T-helper 1 cell treated with Interleukin-12 subunit alpha and Interleukin-12 subunit beta and Interleukin-4 antibody, amounts not matched to agents 30 μg/mL and 1 μg/mL, for 36 hours (primary cell): ENCODE data around the gene GATA5.

Source experiments
- H3K27ac Mint-ChIP-seq: one replicate; pipeline ENCODE4 v1.8.0; 2021; ENCODE audit warnings: mild to moderate bottlenecking, mixed read lengths
- H3K27me3 Mint-ChIP-seq: one replicate; pipeline ENCODE4 v1.8.0; 2021; ENCODE audit warnings: low read depth, mixed read lengths
- H3K36me3 Mint-ChIP-seq: one replicate; pipeline ENCODE4 v1.8.0; 2021; ENCODE audit warnings: low read depth, mixed read lengths
- H3K4me1 Mint-ChIP-seq: one replicate; pipeline ENCODE4 v1.8.0; 2021; ENCODE audit warnings: low read depth, mixed read lengths
- H3K4me3 Mint-ChIP-seq: one replicate; pipeline ENCODE4 v1.8.0; 2021; ENCODE audit warnings: mild to moderate bottlenecking, moderate library complexity, mixed read lengths
- H3K9me3 Mint-ChIP-seq: one replicate; pipeline ENCODE4 v1.8.0; 2021; ENCODE audit warnings: mixed read lengths

Gene GATA5

DNA sequence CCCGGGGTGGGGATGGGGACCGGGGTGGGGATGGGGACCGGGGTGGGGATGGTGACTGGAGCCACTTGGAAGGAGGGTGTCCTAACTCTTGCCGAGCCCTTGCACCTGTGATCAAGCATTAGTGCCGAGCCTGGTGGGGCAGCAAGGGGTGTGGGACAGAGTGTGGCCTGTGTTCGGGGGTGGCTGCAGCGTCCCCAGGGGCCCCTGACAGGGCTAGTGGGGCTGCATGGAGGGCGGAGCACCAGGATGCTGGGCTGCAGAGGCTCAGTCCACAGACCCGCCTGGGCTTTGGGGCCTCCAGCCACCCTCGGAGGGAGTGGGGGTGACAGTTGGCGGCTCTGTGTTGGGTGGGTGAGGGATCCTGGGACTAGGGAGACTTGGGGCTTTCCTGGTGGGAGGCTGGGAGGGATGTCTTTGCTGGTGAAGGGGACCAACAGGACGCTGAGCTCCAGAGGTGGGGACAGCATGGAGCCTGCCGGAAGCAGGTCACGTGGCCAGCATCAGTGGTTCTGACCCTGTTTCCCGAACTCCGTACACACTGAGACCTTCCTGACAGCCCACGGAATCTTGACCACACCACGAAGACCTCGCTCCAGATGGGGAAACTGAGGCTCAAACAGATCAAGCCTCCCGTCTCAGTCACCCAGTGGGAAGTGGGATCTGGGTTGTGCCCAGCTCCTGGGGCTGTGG is 53.0 kb downstream of the GATA5 start:
- no peak overlapping the region for H3K27ac Mint-ChIP-seq
- H3K36me3 Mint-ChIP-seq, result no peaks in the 10 kb centered on the region
- no peaks in the 10 kb centered on the region for H3K4me1 Mint-ChIP-seq
- no peaks in the 10 kb centered on the region for H3K9me3 Mint-ChIP-seq
- no peak overlapping the region for H3K4me3 Mint-ChIP-seq
- H3K27me3 Mint-ChIP-seq, result no peaks in the 10 kb centered on the region

GRCh38 chr20:62421716-62421990 is 54.1 kb downstream of the GATA5 start:
- Mint-ChIP-seq H3K36me3 (no peaks in the 10 kb centered on the region), H3K27me3 (no peaks in the 10 kb centered on the region), H3K9me3 (no peaks in the 10 kb centered on the region), H3K4me1 (no peaks in the 10 kb centered on the region), H3K4me3 (no peak overlapping the region), H3K27ac (no peak overlapping the region)

DNA sequence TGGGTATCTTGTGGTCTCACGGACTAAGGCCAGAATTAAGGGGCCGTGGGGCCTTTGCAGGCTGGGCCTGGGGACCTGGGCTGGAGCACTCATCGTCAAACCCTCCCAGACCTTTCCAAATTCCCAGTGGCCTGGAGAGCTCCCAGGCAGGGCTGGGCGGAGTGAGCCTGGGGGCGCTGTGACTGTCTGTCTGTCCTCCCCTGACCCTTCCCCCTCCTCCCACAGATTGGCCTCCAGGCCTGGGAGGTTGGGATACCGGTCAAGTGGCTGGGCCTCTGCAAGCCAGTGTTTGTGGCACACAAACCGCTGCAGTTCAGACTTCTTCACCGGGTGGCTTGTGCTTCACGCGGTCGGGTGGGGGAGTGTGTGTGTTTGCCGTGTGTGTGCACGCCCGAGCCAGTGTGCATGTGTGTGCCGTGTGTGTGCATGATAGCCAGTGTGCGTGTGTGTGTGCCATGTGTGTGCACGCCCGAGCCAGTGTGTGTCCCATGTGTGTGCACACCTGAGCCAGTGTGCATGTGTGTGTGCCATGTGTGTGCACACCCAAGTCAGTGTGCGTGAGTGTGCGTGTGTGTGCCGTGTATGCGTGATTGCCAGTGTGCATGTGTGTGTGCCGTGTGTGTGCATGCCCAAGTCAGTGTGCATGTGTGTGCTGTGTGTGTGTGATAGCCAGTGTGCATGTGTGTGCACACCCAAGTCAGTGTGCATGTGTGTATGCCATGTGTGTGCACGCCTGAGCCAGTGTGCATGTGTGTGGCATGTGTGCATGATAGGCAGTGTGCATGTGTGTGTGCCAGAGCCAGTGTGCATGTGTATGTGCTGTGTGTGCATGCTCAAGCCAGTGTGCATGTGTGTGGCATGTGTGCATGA is 54.7 kb downstream of the GATA5 start:
- H3K4me1 Mint-ChIP-seq, result no peaks in the 10 kb centered on the region
- H3K36me3 Mint-ChIP-seq, result no peaks in the 10 kb centered on the region
- H3K27me3 Mint-ChIP-seq, result no peaks in the 10 kb centered on the region
- no peak overlapping the region for H3K4me3 Mint-ChIP-seq
- H3K9me3 Mint-ChIP-seq, result no peaks in the 10 kb centered on the region
- no peak overlapping the region for H3K27ac Mint-ChIP-seq

DNA sequence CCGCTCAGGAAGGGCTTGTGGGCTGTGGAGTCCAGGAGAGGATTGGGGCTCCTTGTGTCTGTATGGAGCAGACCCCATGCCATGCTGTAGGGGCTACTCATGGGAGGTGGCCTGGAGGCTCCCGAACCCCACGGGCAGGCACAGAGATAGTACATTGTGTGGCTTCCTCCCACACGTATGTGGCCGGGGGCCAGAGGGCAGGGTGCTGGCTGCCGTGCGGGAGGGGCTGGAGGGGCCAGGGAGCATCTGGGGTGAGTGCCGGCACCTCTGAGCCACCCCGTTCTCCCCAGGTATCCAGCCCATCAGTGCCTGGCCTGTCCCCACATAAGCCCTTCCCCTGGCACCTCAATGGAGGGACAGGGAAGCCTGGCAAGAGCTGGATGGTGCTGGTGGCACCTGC is 56.0 kb downstream of the GATA5 start:
- H3K36me3 Mint-ChIP-seq, result no peaks in the 10 kb centered on the region
- H3K27ac Mint-ChIP-seq, result no peak overlapping the region
- H3K27me3 Mint-ChIP-seq, result no peaks in the 10 kb centered on the region

DNA sequence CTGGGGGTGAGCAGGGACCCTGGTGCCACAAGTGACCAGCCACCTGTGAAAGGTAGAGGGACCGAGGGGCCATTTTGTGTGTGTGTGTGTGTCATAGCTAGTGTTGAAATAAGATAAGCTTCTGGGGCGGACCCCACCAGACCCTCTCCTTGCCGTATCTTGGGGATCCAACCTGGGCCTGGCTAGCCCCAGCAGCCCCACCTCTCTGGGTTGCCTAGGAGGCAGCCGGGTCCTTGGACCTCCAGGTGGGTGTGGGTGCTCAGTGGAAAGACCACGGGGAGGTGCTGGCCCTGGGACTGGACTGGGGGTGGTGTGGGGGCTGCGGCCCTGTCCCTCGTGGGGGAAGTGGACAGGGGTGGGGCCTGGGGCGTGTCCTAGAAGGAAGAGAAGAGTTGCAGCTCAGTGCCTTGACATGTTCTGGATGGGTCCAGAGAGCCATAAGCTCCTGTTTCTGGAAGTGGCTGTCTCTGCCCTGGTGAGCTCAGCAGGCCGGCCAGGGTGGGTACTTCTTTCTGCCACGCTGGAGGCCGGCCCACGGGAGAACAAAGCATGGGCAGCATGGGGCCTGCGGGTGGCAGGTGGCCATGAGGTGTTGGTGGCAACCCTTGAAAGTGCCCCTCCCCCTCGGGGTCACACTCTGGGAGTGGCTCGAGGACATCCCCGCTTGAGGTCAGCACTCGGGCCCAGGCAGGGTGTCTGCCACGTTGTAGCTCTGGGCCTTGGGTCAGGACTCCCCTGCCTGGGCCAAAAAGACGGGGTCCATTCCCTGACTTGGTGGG is 56.9 kb downstream of the GATA5 start:
- no peaks in the 10 kb centered on the region for H3K36me3 Mint-ChIP-seq
- H3K9me3 Mint-ChIP-seq, result no peaks in the 10 kb centered on the region
- H3K4me3 Mint-ChIP-seq, result no peak overlapping the region
- H3K27ac Mint-ChIP-seq, result no peak overlapping the region
- no peaks in the 10 kb centered on the region for H3K4me1 Mint-ChIP-seq
- H3K27me3 Mint-ChIP-seq, result no peaks in the 10 kb centered on the region

More for the DNA sequence above, 56.0 kb downstream of the GATA5 start:
- Mint-ChIP-seq H3K9me3 (no peaks in the 10 kb centered on the region), H3K4me3 (no peak overlapping the region), H3K4me1 (no peaks in the 10 kb centered on the region)

DNA sequence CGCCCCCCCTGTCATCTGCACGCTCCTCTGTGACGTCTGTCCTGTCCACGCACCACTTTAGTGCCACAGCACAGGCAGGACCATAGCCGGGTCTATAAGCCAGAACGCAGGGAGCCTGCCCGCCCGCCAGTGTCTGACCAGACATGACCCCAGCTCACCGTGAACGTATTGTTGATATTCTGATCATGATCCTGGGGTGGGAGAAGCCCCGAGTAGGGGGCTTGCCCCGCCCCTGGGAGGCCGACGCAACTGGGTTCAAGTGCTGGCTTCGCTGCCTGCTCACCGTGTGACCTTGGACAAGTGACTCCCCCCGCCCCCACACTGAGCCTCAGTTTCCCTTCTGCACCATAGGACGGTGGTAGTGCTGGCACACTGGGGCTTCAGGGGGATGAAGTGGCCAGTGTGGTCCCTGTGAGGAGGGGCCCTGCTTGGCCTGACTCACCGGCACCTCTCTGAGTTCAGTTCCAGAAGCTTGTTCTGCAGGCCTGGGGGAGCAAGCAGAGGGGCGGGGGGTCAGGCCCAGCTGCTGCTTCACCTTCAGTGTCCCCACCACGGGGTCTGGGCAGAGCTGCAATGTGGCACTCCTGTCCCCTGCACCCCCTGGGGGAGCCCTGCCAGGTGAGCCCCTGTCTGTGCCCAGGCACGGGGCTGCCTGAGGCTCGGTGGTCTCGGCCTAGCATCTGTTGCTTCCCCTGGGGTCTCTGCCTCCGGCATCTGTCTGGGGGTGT is 57.6 kb downstream of the GATA5 start:
- no peaks in the 10 kb centered on the region for H3K27me3 Mint-ChIP-seq
- H3K27ac Mint-ChIP-seq, result no peak overlapping the region

DNA sequence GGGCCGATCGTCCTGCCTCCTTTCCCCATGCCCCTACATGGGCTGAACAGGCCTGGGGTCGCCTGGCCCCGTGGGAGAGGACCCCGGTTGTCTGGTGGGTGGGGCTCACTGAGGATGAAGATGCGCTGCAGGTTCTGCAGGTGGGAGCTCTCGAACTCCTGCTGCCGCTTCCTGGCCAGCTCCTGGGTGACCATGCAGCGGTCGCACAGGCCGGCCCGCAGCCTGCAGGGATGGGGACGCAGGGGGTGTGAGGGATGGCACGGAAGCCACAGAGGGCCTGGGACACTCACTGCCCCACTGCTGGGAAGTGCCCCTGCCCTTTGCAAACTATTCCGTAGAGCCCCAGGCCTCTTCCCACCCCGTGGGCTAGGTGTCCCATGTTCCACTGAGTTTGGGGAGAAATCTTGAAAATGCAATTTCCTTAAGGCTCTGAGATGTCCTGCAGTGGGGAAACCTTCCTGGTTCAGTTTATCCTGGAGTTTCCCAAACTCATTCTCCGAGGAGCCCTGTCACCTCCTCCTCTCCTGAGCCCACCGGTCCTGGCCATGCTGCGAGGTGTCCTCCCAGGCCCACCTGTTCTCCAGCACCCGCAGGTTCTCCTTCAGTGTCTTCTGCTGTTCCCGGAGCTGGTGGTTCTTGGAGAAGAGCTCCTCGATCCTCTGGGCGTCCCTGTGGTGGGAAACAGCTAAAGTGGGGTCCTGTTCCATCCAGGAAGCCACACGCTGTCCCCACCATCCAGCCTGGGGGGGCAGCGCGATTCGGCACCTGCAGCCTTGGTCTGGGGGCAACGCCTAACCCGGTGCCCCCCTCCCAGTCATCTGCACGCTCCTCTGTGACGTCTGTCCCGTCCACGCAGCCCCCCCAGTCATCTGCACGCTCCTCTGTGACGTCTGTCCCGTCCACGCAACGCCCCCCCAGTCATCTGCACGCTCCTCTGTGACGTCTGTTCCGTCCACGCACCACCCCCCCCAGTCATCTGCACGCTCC is 58.9 kb downstream of the GATA5 start:
- Mint-ChIP-seq H3K4me3 (no peak overlapping the region), H3K27me3 (no peaks in the 10 kb centered on the region), H3K36me3 (no peaks in the 10 kb centered on the region), H3K27ac (no peak overlapping the region), H3K4me1 (no peaks in the 10 kb centered on the region), H3K9me3 (no peaks in the 10 kb centered on the region)

More for the DNA sequence above, 57.6 kb downstream of the GATA5 start:
- H3K4me1 Mint-ChIP-seq, result no peaks in the 10 kb centered on the region
- H3K36me3 Mint-ChIP-seq, result no peaks in the 10 kb centered on the region
- H3K4me3 Mint-ChIP-seq, result no peak overlapping the region
- no peaks in the 10 kb centered on the region for H3K9me3 Mint-ChIP-seq

DNA sequence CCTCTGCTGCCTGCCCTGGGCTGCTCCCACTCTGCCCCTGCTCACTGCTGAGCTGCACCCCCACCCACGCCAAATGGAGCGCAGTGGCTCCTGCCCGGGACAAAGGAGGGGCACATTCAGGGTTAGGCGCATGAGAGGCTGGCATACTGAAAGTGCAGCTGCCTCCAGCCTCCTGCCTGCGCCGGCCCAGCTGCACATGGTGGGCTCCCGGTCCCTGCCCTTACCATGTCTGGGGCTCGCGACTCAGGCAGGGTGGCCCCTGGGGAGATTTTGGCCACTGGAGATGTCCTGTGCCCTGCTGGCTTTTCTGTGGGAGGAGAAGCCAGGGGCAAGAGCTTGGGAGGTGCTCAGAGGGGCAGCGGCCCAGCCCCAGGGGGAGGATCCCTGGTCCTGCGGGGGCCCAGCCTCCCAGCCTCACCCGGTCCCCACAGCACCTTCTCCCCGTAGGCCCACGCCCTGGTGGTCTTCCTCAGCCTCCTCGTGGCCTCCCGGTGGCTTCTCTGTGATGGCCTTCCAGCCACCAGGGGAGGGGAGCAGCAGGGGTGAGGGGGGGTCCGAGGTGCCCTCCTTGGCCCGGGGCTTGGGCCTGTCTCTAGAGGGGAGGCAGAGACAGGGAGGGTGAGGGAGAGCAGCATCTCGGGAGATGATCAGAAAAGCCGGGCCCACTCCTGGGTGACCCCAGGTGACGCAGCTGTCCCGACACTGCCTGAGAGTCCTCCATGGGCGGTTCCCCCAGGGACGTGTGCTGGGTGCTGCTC is 60.3 kb downstream of the GATA5 start:
- no peak overlapping the region for H3K4me3 Mint-ChIP-seq
- no peaks in the 10 kb centered on the region for H3K27me3 Mint-ChIP-seq
- no peaks in the 10 kb centered on the region for H3K9me3 Mint-ChIP-seq
- H3K4me1 Mint-ChIP-seq, result no peaks in the 10 kb centered on the region
- no peaks in the 10 kb centered on the region for H3K36me3 Mint-ChIP-seq
- H3K27ac Mint-ChIP-seq, result no peak overlapping the region

- H3K4me1 Mint-ChIP-seq, result peaks cover 1% of the 10 kb centered on the region
- no peak overlapping the region for H3K27ac Mint-ChIP-seq
- H3K36me3 Mint-ChIP-seq, result no peaks in the 10 kb centered on the region
- H3K4me3 Mint-ChIP-seq, result no peak overlapping the region
- no peaks in the 10 kb centered on the region for H3K9me3 Mint-ChIP-seq
- H3K27me3 Mint-ChIP-seq, result no peaks in the 10 kb centered on the region
Measured at GRCh38 chr20:62413896-62414481, 61.8 kb downstream of the GATA5 start.
